ENCODE results near the gene GATD1.

DNA sequence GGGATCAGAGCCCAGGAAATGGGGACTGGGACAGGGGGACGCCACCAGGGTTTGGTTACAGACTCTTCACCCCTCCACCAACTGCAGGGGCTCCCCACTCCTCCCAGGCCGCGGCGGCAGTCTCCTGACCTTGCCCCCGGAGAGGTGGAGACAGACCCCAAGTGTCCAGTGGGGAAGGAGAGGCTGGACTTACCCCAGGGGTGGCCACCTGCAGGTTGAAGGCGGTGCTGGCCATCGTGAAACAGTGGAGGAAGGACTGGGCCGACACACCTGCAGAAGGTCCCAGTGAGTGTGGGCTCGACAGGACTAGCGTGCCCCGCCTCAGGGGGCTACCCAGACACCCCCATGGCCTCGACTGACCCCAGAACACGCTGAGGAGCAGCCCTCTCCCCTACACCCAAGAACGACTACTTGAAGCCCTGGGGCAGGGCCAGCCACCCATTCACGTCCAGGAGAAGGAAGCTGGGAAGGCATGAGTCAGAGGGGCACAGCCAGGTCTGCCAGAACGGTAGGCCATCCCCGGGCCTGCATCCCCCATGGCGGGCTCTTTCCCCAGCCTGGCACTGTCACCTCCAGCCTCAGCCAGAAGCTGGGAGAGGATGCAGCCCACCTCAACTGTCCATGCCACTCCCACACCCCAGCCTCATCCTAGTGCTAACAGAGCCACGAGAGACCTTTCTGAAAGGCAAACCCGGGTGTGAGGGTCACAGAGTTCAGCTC is 2.3 kb downstream of the GATD1 start:
- TF ChIP-seq, protein P1, sequence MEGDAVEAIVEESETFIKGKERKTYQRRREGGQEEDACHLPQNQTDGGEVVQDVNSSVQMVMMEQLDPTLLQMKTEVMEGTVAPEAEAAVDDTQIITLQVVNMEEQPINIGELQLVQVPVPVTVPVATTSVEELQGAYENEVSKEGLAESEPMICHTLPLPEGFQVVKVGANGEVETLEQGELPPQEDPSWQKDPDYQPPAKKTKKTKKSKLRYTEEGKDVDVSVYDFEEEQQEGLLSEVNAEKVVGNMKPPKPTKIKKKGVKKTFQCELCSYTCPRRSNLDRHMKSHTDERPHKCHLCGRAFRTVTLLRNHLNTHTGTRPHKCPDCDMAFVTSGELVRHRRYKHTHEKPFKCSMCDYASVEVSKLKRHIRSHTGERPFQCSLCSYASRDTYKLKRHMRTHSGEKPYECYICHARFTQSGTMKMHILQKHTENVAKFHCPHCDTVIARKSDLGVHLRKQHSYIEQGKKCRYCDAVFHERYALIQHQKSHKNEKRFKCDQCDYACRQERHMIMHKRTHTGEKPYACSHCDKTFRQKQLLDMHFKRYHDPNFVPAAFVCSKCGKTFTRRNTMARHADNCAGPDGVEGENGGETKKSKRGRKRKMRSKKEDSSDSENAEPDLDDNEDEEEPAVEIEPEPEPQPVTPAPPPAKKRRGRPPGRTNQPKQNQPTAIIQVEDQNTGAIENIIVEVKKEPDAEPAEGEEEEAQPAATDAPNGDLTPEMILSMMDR (IDR thresholded peaks at IDR 0.05): no peak
- no peak for TF ChIP-seq EZH2 (IDR thresholded peaks at IDR 0.05; ENCODE audit: borderline replicate concordance, insufficient read depth, low read depth, low read length, poor library complexity, severe bottlenecking)
